ENCODE data around the gene GPR37L1. TPM values are rescaled to one million over a fixed set of nuclear protein-coding genes. Genes with fewer than 3 reads are reported as not detected.
A peak's percentile ranks its signal among the peaks of the same experiment; 100 is the strongest.

Gene GPR37L1
- total RNA-seq, 4 donors from 2014 or later, result 0.09 TPM; not detected in 3

- WGBS, 2 donors, result 38 to 40% methylated on average over 6 to 7 of the region's 7 CpGs
- Histone ChIP-seq H3K27me3 (no peaks in the 10 kb centered on the region), H3K4me3 (no peak overlapping the region), H3K36me3 (no peaks in the 10 kb centered on the region), H3K4me1 (peaks cover 22 to 40% (median 28%) of the 10 kb centered on the region in 3 donors), H3K9me3 (no peaks in the 10 kb centered on the region), H3K27ac (peak overlapping the region; percentile 15 to 75 (median 52))
- no peak for DNase-seq
- no peak for TF ChIP-seq POLR2A (IDR thresholded peaks at IDR 0.05)
- intact Hi-C loops (cut with DNase I), result no loop called here
Measured at GRCh38 chr1:202086579-202087350, 36.0 kb upstream of the GPR37L1 start.

DNA sequence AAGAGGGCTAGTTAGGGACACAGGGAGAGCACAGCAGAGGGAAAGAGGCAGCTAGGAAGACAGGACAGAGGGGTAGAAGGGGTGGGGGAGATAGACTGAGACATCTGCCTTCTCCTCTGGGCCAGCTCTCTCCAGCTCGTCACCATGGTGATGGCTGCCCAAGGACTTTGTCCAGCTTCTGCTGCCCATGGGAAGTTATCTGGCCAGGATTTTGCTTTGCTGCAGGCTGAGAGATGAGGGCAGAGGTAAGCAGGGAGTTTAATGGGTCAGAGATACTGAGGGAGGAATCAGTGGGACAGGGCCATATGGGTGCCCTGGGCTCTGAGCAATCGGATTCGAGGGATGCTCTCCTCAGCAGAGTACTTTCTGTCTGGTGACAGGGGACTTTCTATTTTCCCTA lies 34.5 kb upstream of the GPR37L1 start:
- no peaks in the 10 kb centered on the region for H3K27me3 ChIP-seq
- DNase-seq, result no peak
- H3K27ac ChIP-seq, result no peak overlapping the region
- H3K36me3 ChIP-seq, result no peaks in the 10 kb centered on the region
- no peak overlapping the region for H3K4me3 ChIP-seq
- H3K4me1 ChIP-seq, result peaks cover 22 to 40% (median 28%) of the 10 kb centered on the region in 3 donors
- H3K9me3 ChIP-seq, result no peaks in the 10 kb centered on the region
- WGBS, 2 donors, result 84 to 89% methylated on average over 3 of the region's 3 CpGs
- intact Hi-C loops (cut with DNase I), result no loop called here
- no peak for TF ChIP-seq POLR2A (IDR thresholded peaks at IDR 0.05)
- TF ChIP-seq CTCF (IDR thresholded peaks at IDR 0.05), result no peak

- DNase-seq, result no peak
- Histone ChIP-seq H3K27ac (no peak overlapping the region), H3K4me3 (no peak overlapping the region), H3K9me3 (no peaks in the 10 kb centered on the region), H3K36me3 (no peaks in the 10 kb centered on the region), H3K27me3 (no peaks in the 10 kb centered on the region), H3K4me1 (peaks cover 12 to 19% (median 13%) of the 10 kb centered on the region in 3 donors)
- TF ChIP-seq POLR2A (IDR thresholded peaks at IDR 0.05), result no peak
- TF ChIP-seq CTCF (IDR thresholded peaks at IDR 0.05), result no peak
- intact Hi-C loops (cut with DNase I), result no loop called here
- WGBS, 2 donors, result 86 to 97% methylated on average over 3 of the region's 3 CpGs
Measured at GRCh38 chr1:202090994-202091393, 31.7 kb upstream of the GPR37L1 start.

DNA sequence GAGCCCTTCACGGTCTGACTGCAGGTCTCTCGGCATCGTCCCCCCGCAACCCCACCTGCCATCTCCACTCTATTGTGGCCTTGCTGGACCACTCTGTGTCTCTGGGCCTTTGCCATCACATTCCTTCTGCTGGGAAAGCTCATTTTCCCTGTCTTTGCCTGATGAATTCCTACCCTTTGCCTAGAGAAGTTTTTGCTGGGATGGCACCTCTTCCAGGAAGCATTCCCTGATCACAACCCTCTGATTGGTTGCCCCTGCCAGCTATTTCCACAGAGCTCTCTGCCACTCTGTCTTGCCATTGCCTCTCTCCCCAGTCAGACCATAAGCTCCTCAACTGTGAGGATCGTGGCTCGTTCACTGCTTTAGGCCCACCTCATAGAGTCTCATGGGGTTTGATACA lies 28.9 kb upstream of the GPR37L1 start:
- WGBS, 2 donors, result 87 to 92% methylated on average over 6 of the region's 6 CpGs

GRCh38 chr1:202101184-202101583 lies 21.5 kb upstream of the GPR37L1 start:
- Histone ChIP-seq H3K36me3 (no peaks in the 10 kb centered on the region), H3K27ac (no peak overlapping the region), H3K9me3 (no peaks in the 10 kb centered on the region), H3K4me3 (no peak overlapping the region), H3K4me1 (peaks cover 0 to 41% (median 5%) of the 10 kb centered on the region in 3 donors), H3K27me3 (no peaks in the 10 kb centered on the region)
- WGBS, 2 donors, result 30 to 51% methylated on average over 4 of the region's 4 CpGs
- DNase-seq, result no peak
- intact Hi-C loops (cut with DNase I), result no loop called here
- TF ChIP-seq CTCF (IDR thresholded peaks at IDR 0.05) (no peak), POLR2A (IDR thresholded peaks at IDR 0.05) (no peak)

More for the DNA sequence above, 28.9 kb upstream of the GPR37L1 start:
- H3K4me3 ChIP-seq, result no peak overlapping the region
- no peaks in the 10 kb centered on the region for H3K36me3 ChIP-seq
- DNase-seq, result no peak
- H3K27ac ChIP-seq, result no peak overlapping the region
- H3K9me3 ChIP-seq, result no peaks in the 10 kb centered on the region
- H3K27me3 ChIP-seq, result no peaks in the 10 kb centered on the region
- TF ChIP-seq POLR2A (IDR thresholded peaks at IDR 0.05), result no peak
- TF ChIP-seq CTCF (IDR thresholded peaks at IDR 0.05), result no peak
- no peaks in the 10 kb centered on the region for H3K4me1 ChIP-seq
- intact Hi-C loops (cut with DNase I), result no loop called here

Measured in esophagus squamous epithelium (tissue), 5 donors.